SU-DHL-6 (cell line): ENCODE data around the gene ARSD.

Experiments
- EZH2phosphoT487 ChIP-seq: fragments of 200-600 bp; sonication (generic), shearing (Covaris generic); conservative IDR thresholded peaks from 2 replicates; pipeline ENCODE4 v1.6.1; 2018; ENCODE audit warnings: mild to moderate bottlenecking, antibody characterized with exemption, low read length, moderate library complexity, mixed read lengths
- TF ChIP-seq, protein P1 (sequence below): fragments of 200-600 bp; sonication (generic); IDR thresholded peaks from one replicate; pipeline ENCODE4 v1.5.1; 2017; ENCODE audit warnings: antibody characterized with exemption, mild to moderate bottlenecking, low read length, moderate library complexity; ENCODE audit not compliant: insufficient read depth, poor library complexity, severe bottlenecking

DNA sequence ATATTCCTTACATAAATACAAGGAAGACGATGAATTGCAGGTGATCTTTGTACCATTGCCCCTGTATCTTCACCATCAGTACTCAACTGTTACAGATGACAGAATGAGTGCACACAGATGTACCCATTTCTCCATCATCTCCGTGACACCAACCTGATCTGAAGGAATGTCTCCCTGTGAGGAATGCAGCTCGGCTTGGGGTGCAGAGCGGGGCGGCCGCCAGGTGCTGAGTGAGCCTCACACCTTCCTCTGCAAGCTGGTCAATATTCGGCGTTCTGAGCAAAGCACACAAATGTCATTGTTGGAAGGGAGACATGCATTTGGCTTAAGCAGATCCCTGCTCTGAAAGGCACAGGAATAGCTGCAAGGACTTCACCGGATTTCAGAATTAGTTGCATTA, 7.4 kb downstream of the ARSD start:
- TF ChIP-seq, protein P1, sequence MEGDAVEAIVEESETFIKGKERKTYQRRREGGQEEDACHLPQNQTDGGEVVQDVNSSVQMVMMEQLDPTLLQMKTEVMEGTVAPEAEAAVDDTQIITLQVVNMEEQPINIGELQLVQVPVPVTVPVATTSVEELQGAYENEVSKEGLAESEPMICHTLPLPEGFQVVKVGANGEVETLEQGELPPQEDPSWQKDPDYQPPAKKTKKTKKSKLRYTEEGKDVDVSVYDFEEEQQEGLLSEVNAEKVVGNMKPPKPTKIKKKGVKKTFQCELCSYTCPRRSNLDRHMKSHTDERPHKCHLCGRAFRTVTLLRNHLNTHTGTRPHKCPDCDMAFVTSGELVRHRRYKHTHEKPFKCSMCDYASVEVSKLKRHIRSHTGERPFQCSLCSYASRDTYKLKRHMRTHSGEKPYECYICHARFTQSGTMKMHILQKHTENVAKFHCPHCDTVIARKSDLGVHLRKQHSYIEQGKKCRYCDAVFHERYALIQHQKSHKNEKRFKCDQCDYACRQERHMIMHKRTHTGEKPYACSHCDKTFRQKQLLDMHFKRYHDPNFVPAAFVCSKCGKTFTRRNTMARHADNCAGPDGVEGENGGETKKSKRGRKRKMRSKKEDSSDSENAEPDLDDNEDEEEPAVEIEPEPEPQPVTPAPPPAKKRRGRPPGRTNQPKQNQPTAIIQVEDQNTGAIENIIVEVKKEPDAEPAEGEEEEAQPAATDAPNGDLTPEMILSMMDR: no peak
- TF ChIP-seq EZH2phosphoT487: no peak
